GM19023 (cell line): ENCODE measurements around the gene GNPAT.

Experiments
- ATAC-seq: cut with Tn5 transposase; IDR thresholded peaks from one replicate; pipeline ENCODE4 v1.9.1; 2021; ENCODE audit warnings: mild to moderate bottlenecking, moderate library complexity; ENCODE audit not compliant: unreplicated experiment

The GNPAT gene

GRCh38 chr1:231313661-231314060 is 72.6 kb downstream of the GNPAT start:
- no peak for ATAC-seq

- no peak for ATAC-seq
Measured at GRCh38 chr1:231315887-231316286, 74.9 kb downstream of the GNPAT start.

GRCh38 chr1:231317306-231318014 is 76.4 kb downstream of the GNPAT start:
- ATAC-seq = no peak

GRCh38 chr1:231318015-231318355 is 77.0 kb downstream of the GNPAT start:
- ATAC-seq = no peak

- ATAC-seq = no peak
Measured at GRCh38 chr1:231318568-231318967, 77.6 kb downstream of the GNPAT start.

GRCh38 chr1:231319080-231319479 is 78.1 kb downstream of the GNPAT start:
- no peak for ATAC-seq

- ATAC-seq = no peak
Measured at GRCh38 chr1:231322880-231323530, 82.0 kb downstream of the GNPAT start.

GRCh38 chr1:231324660-231325059 is 83.6 kb downstream of the GNPAT start:
- no peak for ATAC-seq

- no peak for ATAC-seq
Measured at GRCh38 chr1:231326248-231326647, 85.2 kb downstream of the GNPAT start.
